Fibroblast of the aortic adventitia (primary cell): ENCODE measurements around the gene LAP3. TPM values are rescaled to one million over a fixed set of nuclear protein-coding genes. Genes with fewer than 3 reads are reported as not detected.
"Not testable (repeated sequence)": the region's sequence is repeated elsewhere in the genome, so short reads cannot be mapped to it uniquely, and the experiment has no call there.

Source experiments
- DNase-seq: peaks from one replicate; pipeline ENCODE4 v3.0.0-alpha.2; 2010; ENCODE audit warnings: low read depth
- H3K4me3 ChIP-seq: 2 replicates; pipeline ENCODE4 v1.5.1; 2011; ENCODE audit warnings: low read depth, mild to moderate bottlenecking, control low read depth, low read length, moderate library complexity
- CTCF ChIP-seq: IDR thresholded peaks from 2 replicates; pipeline ENCODE4 v1.5.1; 2011; ENCODE audit warnings: mild to moderate bottlenecking, low read length, control low read depth, inconsistent platforms; ENCODE audit not compliant: insufficient read depth
- total RNA-seq: library from RNA; depleted of rRNA; stranded (reverse); fragments of >200 nt; gene quantifications from 2 replicates; pipeline ENCODE4 v1.2.3, GENCODE V29; 2012; ENCODE audit warnings: low replicate concordance

Gene LAP3
- total RNA-seq, result 76.9 and 306 TPM in 2 replicates

- peak; percentile 96 for DNase-seq
- TF ChIP-seq CTCF, result no peak
- peak within 1 kb of the TSS; percentile 85 for H3K4me3 ChIP-seq
Observed at GRCh38 chr4:17576932-17577664, at the start of gene LAP3. Gene LAP3 (plus strand): TSS chr4:17577198. CDS start chr4:17577466, 268 bp downstream.

DNA sequence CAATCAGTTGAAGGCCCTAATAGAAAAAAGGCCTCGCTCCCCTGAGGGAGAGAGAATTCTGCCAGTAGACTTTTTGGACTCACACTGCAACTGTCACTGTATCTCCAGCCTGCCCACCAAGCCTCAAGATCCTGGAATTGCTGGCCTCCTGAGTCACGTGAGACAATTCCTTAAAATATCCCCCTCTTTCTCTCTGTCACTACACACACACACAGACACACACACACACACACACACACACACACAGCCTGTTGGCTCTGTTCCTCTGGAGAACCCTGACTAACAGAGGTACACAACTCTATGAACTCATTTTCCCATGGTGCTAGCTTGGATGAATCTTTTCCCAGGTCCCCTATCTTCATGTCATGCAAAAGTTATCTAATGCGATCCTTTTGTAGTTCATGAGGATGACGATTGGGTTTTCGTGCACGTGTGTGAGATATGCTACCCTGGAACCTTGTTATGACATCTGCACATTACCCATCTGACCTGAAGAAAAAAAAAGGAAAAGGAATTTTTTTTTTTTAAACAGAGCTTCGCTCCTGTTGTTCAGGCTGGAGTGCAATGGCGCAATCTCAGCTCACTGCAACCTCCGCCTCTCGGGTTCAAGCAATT lies 48.3 kb upstream of the LAP3 start:
- no peak for DNase-seq
- no peak overlapping the region for H3K4me3 ChIP-seq
- no peak for TF ChIP-seq CTCF

- DNase-seq, result no peak
- H3K4me3 ChIP-seq, result no peak overlapping the region
- no peak for TF ChIP-seq CTCF
Observed at GRCh38 chr4:17531538-17532285, 45.3 kb upstream of the LAP3 start.

DNA sequence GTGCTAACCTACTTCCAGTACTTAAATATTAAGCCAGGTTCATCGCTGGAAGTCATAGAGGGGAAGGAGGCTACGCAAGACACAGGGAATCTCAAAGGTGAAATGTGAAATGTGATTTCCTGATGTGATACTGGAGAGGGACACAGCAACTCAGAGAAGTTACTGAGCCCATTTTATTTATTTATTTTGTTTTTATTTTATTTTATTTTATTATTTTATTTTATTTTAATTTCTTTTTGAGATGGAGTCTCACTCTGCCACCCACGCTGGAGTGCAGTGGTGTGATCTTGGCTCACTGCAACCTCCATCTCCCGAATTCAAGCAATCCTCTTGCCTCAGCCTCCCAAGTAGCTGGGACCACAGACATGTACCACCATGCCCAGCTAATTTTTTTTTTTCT lies 42.3 kb upstream of the LAP3 start:
- H3K4me3 ChIP-seq, result no peak overlapping the region
- DNase-seq, result no peak
- TF ChIP-seq CTCF, result no peak

GRCh38 chr4:17535242-17535641 lies 41.8 kb upstream of the LAP3 start:
- H3K4me3 ChIP-seq, result no peak overlapping the region
- no peak for DNase-seq
- no peak for TF ChIP-seq CTCF

DNA sequence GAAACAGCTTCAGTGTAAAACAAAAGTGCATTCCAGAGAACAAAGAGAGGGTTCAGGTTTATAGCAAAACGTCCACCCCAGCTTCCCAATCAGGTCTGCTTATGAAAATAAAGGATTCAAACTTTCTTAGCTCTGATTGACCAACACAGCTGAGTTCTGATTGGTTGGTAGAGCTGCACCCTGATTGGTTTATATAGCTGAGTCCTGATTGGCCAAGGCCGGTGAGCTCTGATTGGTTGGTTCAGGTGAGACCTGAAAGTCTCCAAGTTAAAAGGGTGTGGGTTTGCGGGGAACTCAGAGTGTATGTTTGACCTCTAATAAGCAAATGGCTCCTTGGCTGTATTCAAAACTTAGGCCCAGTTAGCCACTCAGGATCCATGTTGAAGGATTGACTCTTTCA lies 41.1 kb upstream of the LAP3 start:
- no peak overlapping the region for H3K4me3 ChIP-seq
- TF ChIP-seq CTCF, result no peak
- DNase-seq, result peak; percentile 10

DNA sequence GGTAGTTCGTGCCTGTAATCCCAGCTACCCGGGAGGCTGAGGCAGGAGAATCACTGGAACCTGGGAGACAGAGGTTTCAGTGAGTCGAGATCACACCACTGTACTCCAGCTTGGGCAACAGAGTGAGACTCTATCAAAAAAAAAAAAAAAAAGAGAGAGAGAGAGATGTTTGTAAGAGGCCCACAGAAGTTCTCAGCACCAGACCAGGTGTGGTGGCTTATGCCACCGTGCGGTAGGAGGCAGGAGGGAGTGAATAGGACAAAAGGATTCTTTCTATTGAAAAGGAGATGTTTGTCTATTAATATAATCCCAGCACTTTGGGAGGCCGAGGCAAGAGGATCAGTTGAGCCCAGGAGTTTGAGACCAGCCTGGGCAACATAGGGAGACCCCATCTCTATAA lies 39.9 kb upstream of the LAP3 start:
- H3K4me3 ChIP-seq, DNase-seq: not testable (repeated sequence)
